OCI-LY1 (cell line): ENCODE results near the gene TSC1.

Source experiments
- H2AFZ ChIP-seq: fragments of 200-600 bp; sonication (generic), shearing (Covaris generic); 2 replicates; pipeline ENCODE4 v1.6.0; 2014; ENCODE audit warnings: antibody characterized with exemption, mild to moderate bottlenecking, low read length
- H3F3A ChIP-seq: fragments of 200-600 bp; sonication (generic), shearing (Covaris generic); 2 replicates; pipeline ENCODE4 v1.6.0; 2014; ENCODE audit warnings: mild to moderate bottlenecking, antibody characterized with exemption, low read length, moderate library complexity; ENCODE audit not compliant: insufficient read depth
- H3K27ac ChIP-seq: fragments of 200-600 bp; sonication (generic); 2 replicates; pipeline ENCODE4 v1.5.1; 2014; ENCODE audit warnings: low read length, mixed run types, mild to moderate bottlenecking, low read depth; ENCODE audit not compliant: poor library complexity, severe bottlenecking
- H3K27me3 ChIP-seq: fragments of 200-600 bp; sonication (generic); 2 replicates; pipeline ENCODE4 v1.6.0; 2014; ENCODE audit warnings: antibody characterized with exemption, mild to moderate bottlenecking, low read length, moderate library complexity; ENCODE audit not compliant: insufficient read depth
- H3K36me3 ChIP-seq: fragments of 200-600 bp; sonication (generic); 2 replicates; pipeline ENCODE4 v1.6.1; 2014; ENCODE audit warnings: mild to moderate bottlenecking, antibody characterized with exemption, low read length, moderate library complexity, mixed read lengths; ENCODE audit not compliant: insufficient read depth
- H3K4me1 ChIP-seq: fragments of 200-600 bp; sonication (generic); 2 replicates; pipeline ENCODE4 v1.5.1; 2014; ENCODE audit warnings: mild to moderate bottlenecking, low read length, moderate library complexity; ENCODE audit not compliant: insufficient read depth, severe bottlenecking
- H3K4me2 ChIP-seq: fragments of 200-600 bp; sonication (generic), shearing (Covaris generic); 2 replicates; pipeline ENCODE4 v1.6.1; 2014; ENCODE audit warnings: low read length
- H3K4me3 ChIP-seq: fragments of 200-600 bp; sonication (generic); 2 replicates; pipeline ENCODE4 v1.5.1; 2014; ENCODE audit warnings: low read length, low read depth, mild to moderate bottlenecking, mixed read lengths; ENCODE audit not compliant: poor library complexity, severe bottlenecking
- H3K79me2 ChIP-seq: fragments of 200-600 bp; shearing (Covaris generic); 2 replicates; pipeline ENCODE4 v1.6.1; 2016; ENCODE audit warnings: mixed run types, low read length, mixed read lengths; ENCODE audit not compliant: insufficient read depth
- H3K9ac ChIP-seq: fragments of 200-600 bp; sonication (generic), shearing (Covaris generic); 2 replicates; pipeline ENCODE4 v1.6.1; 2014; ENCODE audit warnings: mild to moderate bottlenecking, low read length, mixed read lengths
- H3K9me2 ChIP-seq: fragments of 200-600 bp; sonication (generic), shearing (Covaris generic); 2 replicates; pipeline ENCODE4 v1.6.1; 2014; ENCODE audit warnings: low read depth, mild to moderate bottlenecking, low read length, mixed read lengths
- H3K9me3 ChIP-seq: fragments of 200-600 bp; shearing (Covaris generic); 2 replicates; pipeline ENCODE4 v1.6.1; 2014; ENCODE audit warnings: low read length, mixed read lengths
- H4K20me1 ChIP-seq: fragments of 200-600 bp; sonication (generic), shearing (Covaris generic); 2 replicates; pipeline ENCODE4 v1.6.0; 2016; ENCODE audit warnings: mild to moderate bottlenecking, low read length; ENCODE audit not compliant: insufficient read depth
- CTCF ChIP-seq: fragments of 200-600 bp; sonication (generic), shearing (Covaris generic); IDR thresholded peaks from 2 replicates; pipeline ENCODE4 v1.5.1; 2017; ENCODE audit warnings: mild to moderate bottlenecking, antibody characterized with exemption, low read length, moderate library complexity, mixed read lengths
- EZH2 ChIP-seq: fragments of 200-600 bp; sonication (generic), shearing (Covaris generic); IDR thresholded peaks from 2 replicates; pipeline ENCODE4 v1.8.0; 2017; ENCODE audit warnings: borderline replicate concordance, mixed run types, mild to moderate bottlenecking, antibody characterized with exemption, low read length, moderate library complexity, mixed read lengths

TSC1 gene

GRCh38 chr9:132857031-132857430 is 87.4 kb downstream of the TSC1 start:
- Histone ChIP-seq H3K27me3 (0 out of 2 replicates have a peak, but pooled peaks cover 3% of the 10 kb centered on the region), H3K9ac (no peak overlapping the region), H3K36me3 (no peaks in the 10 kb centered on the region), H3K4me1 (no peaks in the 10 kb centered on the region), H3K9me3 (no peaks in the 10 kb centered on the region), H3K27ac (no peak overlapping the region), H2AFZ (no peak overlapping the region), H3K4me2 (no peak overlapping the region), H4K20me1 (no peaks in the 10 kb centered on the region), H3K79me2 (no peaks in the 10 kb centered on the region), H3K9me2 (no peaks in the 10 kb centered on the region), H3K4me3 (no peak overlapping the region), H3F3A (no peaks in the 10 kb centered on the region)
- TF ChIP-seq CTCF (no peak), EZH2 (no peak)

- 0 out of 2 replicates have a peak, but pooled peaks cover 3% of the 10 kb centered on the region for H3K27me3 ChIP-seq
- H3K9me3 ChIP-seq = no peaks in the 10 kb centered on the region
- no peak overlapping the region for H3K9ac ChIP-seq
- H2AFZ ChIP-seq = no peak overlapping the region
- H3K79me2 ChIP-seq = no peaks in the 10 kb centered on the region
- H3K27ac ChIP-seq = no peak overlapping the region
- H3F3A ChIP-seq = no peaks in the 10 kb centered on the region
- H3K9me2 ChIP-seq = no peaks in the 10 kb centered on the region
- no peaks in the 10 kb centered on the region for H3K4me1 ChIP-seq
- no peak overlapping the region for H3K4me2 ChIP-seq
- no peaks in the 10 kb centered on the region for H4K20me1 ChIP-seq
- no peak overlapping the region for H3K4me3 ChIP-seq
- H3K36me3 ChIP-seq = no peaks in the 10 kb centered on the region
- TF ChIP-seq CTCF (no peak), EZH2 (no peak)
Measured at GRCh38 chr9:132855904-132856303, 88.5 kb downstream of the TSC1 start.

GRCh38 chr9:132854832-132855231 is 89.6 kb downstream of the TSC1 start:
- Histone ChIP-seq H3K9me3 (no peaks in the 10 kb centered on the region), H3K79me2 (no peaks in the 10 kb centered on the region), H3K9ac (no peak overlapping the region), H3K27me3 (0 out of 2 replicates have a peak, but pooled peaks cover 3% of the 10 kb centered on the region), H3K4me2 (no peak overlapping the region), H3F3A (no peaks in the 10 kb centered on the region), H3K4me1 (no peaks in the 10 kb centered on the region), H2AFZ (no peak overlapping the region), H4K20me1 (no peaks in the 10 kb centered on the region), H3K4me3 (no peak overlapping the region), H3K9me2 (no peaks in the 10 kb centered on the region), H3K27ac (no peak overlapping the region), H3K36me3 (no peaks in the 10 kb centered on the region)
- TF ChIP-seq CTCF (no peak), EZH2 (no peak)
